GM12878 (cell line): ENCODE data around the gene VCAN. TPM values are rescaled to one million over a fixed set of nuclear protein-coding genes. Genes with fewer than 3 reads are reported as not detected.

Source experiments
- ATAC-seq: fragments of 200-7000 bp; cut with Tn5 transposase; 3 replicates; pipeline ENCODE4 v1.9.1; 2020; ENCODE audit warnings: mild to moderate bottlenecking, moderate library complexity
- BruUV-seq: library from RNA; stranded (reverse); fragments of 400-500 nt; replicated peaks from 2 replicates; lab custom pipeline; 2021; lab: Mats Ljungman, UMichigan
- CTCF ChIA-PET: fragments of 300-600 bp; sonication (Branson Sonifier 250); formaldehyde crosslinking; extraction: SDS; loops from one replicate; lab custom pipeline; 2021; ENCODE audit warnings: inconsistent platforms; lab: Yijun Ruan, JAX
- POLR2A ChIA-PET: fragments of 350-600 bp; formaldehyde crosslinking; extraction: SDS; loops from one replicate; lab custom pipeline; 2021; ENCODE audit warnings: inconsistent platforms; lab: Charles Lee
- RAD21 ChIA-PET: fragments of 300-600 bp; sonication (Branson Sonifier 250); formaldehyde crosslinking; loops from one replicate; lab custom pipeline; 2023; ENCODE audit warnings: antibody characterized with exemption; ENCODE audit not compliant: unreplicated experiment; lab: Charles Lee
- SMC1A ChIA-PET: fragments of 300-600 bp; sonication (Branson Sonifier 250); formaldehyde crosslinking; loops from one replicate; lab custom pipeline; 2023; ENCODE audit not compliant: unreplicated experiment, uncharacterized antibody; lab: Charles Lee
- DNase-seq: peaks from one replicate; pipeline ENCODE4 v3.0.0-alpha.2; 2011; ENCODE audit warnings: low read depth, low spot score
- FAIRE-seq: peaks from 3 replicates; lab custom pipeline; 2011; peaks lifted over from hg19 to GRCh38; lab: Jason Lieb, UNC
- H2AFZ ChIP-seq: 2 replicates; pipeline ENCODE4 v1.6.0; 2011; ENCODE audit warnings: low read depth, low read length, control low read depth; ENCODE audit not compliant: control insufficient read depth
- H3K27ac ChIP-seq: 2 replicates; pipeline ENCODE4 v1.5.1; 2011; ENCODE audit warnings: control low read depth; ENCODE audit not compliant: control insufficient read depth, insufficient read depth
- H3K27me3 ChIP-seq, 2 experiments: replicated peaks in 1 of 2; 2 replicates each; pipeline versions ENCODE4 v1.6.0 to v1.6.1; 2011; ENCODE audit warnings: low read length in 1 of 2; ENCODE audit not compliant: control insufficient read depth in 2 of 2, insufficient read depth in 2 of 2
- H3K36me3 ChIP-seq, 2 experiments: 2 replicates each; pipeline ENCODE4 v1.5.1; 2011; ENCODE audit warnings: low read length in 1 of 2; ENCODE audit not compliant: control insufficient read depth in 2 of 2, insufficient read depth in 2 of 2
- H3K4me1 ChIP-seq: 2 replicates; pipeline ENCODE4 v1.6.1; 2011; ENCODE audit warnings: mild to moderate bottlenecking, low read length, moderate library complexity, mixed read lengths; ENCODE audit not compliant: control insufficient read depth, insufficient read depth
- H3K4me2 ChIP-seq: 2 replicates; pipeline ENCODE4 v1.6.0; 2011; ENCODE audit warnings: control low read depth; ENCODE audit not compliant: control insufficient read depth, insufficient read depth
- H3K4me3 ChIP-seq: fragments of 200-600 bp; sonication (generic); 2 replicates; pipeline ENCODE4 v1.5.1; 2016
- H3K79me2 ChIP-seq: 2 replicates; pipeline ENCODE4 v1.6.0; 2011; ENCODE audit warnings: low read length; ENCODE audit not compliant: control insufficient read depth, insufficient read depth
- H3K9ac ChIP-seq: 2 replicates; pipeline ENCODE4 v1.8.0; 2011; ENCODE audit warnings: low read length, control low read depth, mixed read lengths; ENCODE audit not compliant: control insufficient read depth, insufficient read depth
- H3K9me3 ChIP-seq: replicated peaks from 3 replicates; pipeline ENCODE4 v1.5.1; 2011; ENCODE audit warnings: mild to moderate bottlenecking, low read length; ENCODE audit not compliant: control insufficient read depth, insufficient read depth
- H4K20me1 ChIP-seq: 2 replicates; pipeline ENCODE4 v1.6.0; 2011; ENCODE audit not compliant: control insufficient read depth, insufficient read depth
- BCLAF1 ChIP-seq: fragments of 450-650 bp; IDR thresholded peaks from 2 replicates; pipeline ENCODE4 v1.6.1; 2017; ENCODE audit warnings: antibody characterized with exemption, mild to moderate bottlenecking, moderate library complexity
- CBX5 ChIP-seq: sonication (generic); IDR thresholded peaks from 2 replicates; pipeline ENCODE4 v1.6.1; 2016; ENCODE audit warnings: low read depth, moderate library complexity, mild to moderate bottlenecking, inconsistent platforms
- FOXK2 ChIP-seq: fragments of 450-650 bp; IDR thresholded peaks from 2 replicates; pipeline ENCODE4 v1.6.1; 2017; ENCODE audit warnings: mild to moderate bottlenecking, moderate library complexity
- JUNB ChIP-seq: IDR thresholded peaks from 2 replicates; pipeline ENCODE4 v1.6.1; 2016; ENCODE audit warnings: antibody characterized with exemption, mild to moderate bottlenecking
- MXI1 ChIP-seq: fragments of 150-350 bp; IDR thresholded peaks from 2 replicates; pipeline ENCODE4 v1.6.1; 2011; ENCODE audit warnings: low read depth, mild to moderate bottlenecking, inconsistent platforms, low read length, improper control_type of control experiment
- RFX5 ChIP-seq: IDR thresholded peaks from 2 replicates; pipeline ENCODE4 v1.6.1; 2011; ENCODE audit warnings: low read depth, low read length, improper control_type of control experiment
- SP1 ChIP-seq: IDR thresholded peaks from one replicate; pipeline ENCODE4 v1.6.1; 2011; ENCODE audit warnings: low read depth, low read length
- ZNF592 ChIP-seq: fragments of 450-650 bp; IDR thresholded peaks from 2 replicates; pipeline ENCODE4 v1.6.1; 2017; ENCODE audit warnings: mild to moderate bottlenecking, moderate library complexity
- ZNF622 ChIP-seq: fragments of 450-650 bp; IDR thresholded peaks from 2 replicates; pipeline ENCODE4 v1.6.1; 2017; ENCODE audit warnings: mild to moderate bottlenecking, inconsistent platforms
- WGBS: methylation state at CpG from one replicate; pipeline ENCODE4 v1.1.6; 2016; ENCODE audit warnings: low lambda C conversion rate; ENCODE audit not compliant: insufficient replicate concordance, insufficient coverage; ENCODE audit errors: missing lambda C conversion rate; 5-methylcytosine and 5-hydroxymethylcytosine counted together
- in situ Hi-C: fragments of 300-500 bp; cut with MboI; formaldehyde crosslinking; loops from 9 replicates; pipeline ENCODE4 v1.14.3; 2018; ENCODE audit warnings: mixed read lengths
- intact Hi-C: fragments of 100-400 bp; cut with micrococcal nuclease; formaldehyde crosslinking; loops from one replicate; pipeline ENCODE4 v1.14.2; 2022; ENCODE audit not compliant: unreplicated experiment
- polyA plus RNA-seq, 11 experiments: library from polyadenylated mRNA; depleted of rRNA in 4 of 11; unstranded in 6 of 11; stranded (reverse) in 5 of 11; fragments of >200 nt; fragmentation: Nextera tagmentation in 4 of 11; fragmentation: Illumina TruSeq in 1 of 11; extraction: Ambion mirVana in 4 of 11; extraction: Trizol in 1 of 11; gene quantifications; 1 replicate in 1 of 11; 2 replicates in 10 of 11; pipeline versions ENCODE4 v1.2.1 to v1.2.3, GENCODE V29; 2011 to 2016; ENCODE audit warnings: inconsistent platforms in 2 of 11, missing spikeins in 2 of 11, low read depth in 1 of 11
- total RNA-seq, 4 experiments: library from RNA; depleted of rRNA in 3 of 4; stranded (reverse); fragments of >200 nt in 3 of 4; fragmentation: Illumina TruSeq in 1 of 4; extraction: Trizol in 1 of 4; gene quantifications; 2 replicates each; pipeline versions ENCODE4 v1.2.1 to v1.2.3, GENCODE V29; 2013 to 2021

VCAN gene
- total and polyA plus RNA-seq, 10 of the 15 experiments (the other 5 are each of a cell fraction or from before 2014, with no cell fraction given) = 1.2 to 15.2 (median 4.5) TPM

GRCh38 chr5:83487155-83487554, 15.6 kb downstream of the VCAN start:
- H3K4me3 ChIP-seq = no peak overlapping the region
- no peaks in the 10 kb centered on the region for H3K4me1 ChIP-seq
- H3K79me2 ChIP-seq = no peaks in the 10 kb centered on the region
- CTCF ChIA-PET = no interaction called here
- in situ Hi-C loops = no loop called here
- TF ChIP-seq FOXK2 (no peak), MXI1 (no peak), JUNB (no peak), ZNF592 (no peak), ZNF622 (no peak), CBX5 (no peak), RFX5 (no peak), BCLAF1 (no peak), SP1 (no peak)
- TF ChIP-seq, all 136 proteins: peak for 0
- DNase-seq (no peak), ATAC-seq (no peak), FAIRE-seq (no peak)
- SMC1A ChIA-PET = no interaction called here
- intact Hi-C loops = no loop called here
- Histone ChIP-seq H3K36me3 (no peaks in the 10 kb centered on the region), H3K9ac (no peak overlapping the region), H3K4me2 (no peak overlapping the region), H2AFZ (no peak overlapping the region), H4K20me1 (no peaks in the 10 kb centered on the region), H3K27me3 (no peaks in the 10 kb centered on the region), H3K9me3 (no peaks in the 10 kb centered on the region), H3K27ac (no peak overlapping the region)
- 0% methylated on average over 1 of the region's 1 CpG for WGBS
- BruUV-seq = no TSS peak
- POLR2A ChIA-PET = no interaction called here
- RAD21 ChIA-PET = no interaction called here
